Amygdala (tissue), 56 donors: ENCODE data around the gene SCN2A.
"Not testable (repeated sequence)": the region's sequence is repeated elsewhere in the genome, so short reads cannot be mapped to it uniquely, and the experiment has no call there.

Source experiments
- DNase-seq, 56 donors: peaks; one replicate each; lab custom pipeline; 2025; lab: John Stamatoyannopoulos, UW

The SCN2A gene

DNA sequence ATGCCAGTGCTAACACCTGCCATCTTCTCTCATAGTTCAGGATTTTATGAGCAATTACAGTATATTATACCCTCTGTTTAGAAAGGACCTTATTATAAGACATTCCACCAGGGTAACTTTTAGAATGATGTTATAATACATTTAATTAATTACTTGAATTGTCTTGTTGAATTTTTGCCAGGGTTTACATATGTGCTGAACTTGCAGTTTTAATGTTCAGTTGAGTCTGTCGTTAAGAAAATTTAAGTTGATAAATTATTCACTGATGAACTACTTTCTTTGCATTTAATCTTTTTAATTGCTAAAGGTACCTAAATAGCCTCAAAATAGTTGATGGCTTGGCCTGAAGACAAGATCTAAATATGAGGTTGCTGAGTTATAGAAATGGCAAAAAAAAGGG is 68.1 kb downstream of the SCN2A start:
- no peak for DNase-seq

GRCh38 chr2:165311949-165312348 is 72.7 kb downstream of the SCN2A start:
- no peak for DNase-seq

GRCh38 chr2:165312999-165313398 is 73.8 kb downstream of the SCN2A start:
- DNase-seq, result no peak

DNA sequence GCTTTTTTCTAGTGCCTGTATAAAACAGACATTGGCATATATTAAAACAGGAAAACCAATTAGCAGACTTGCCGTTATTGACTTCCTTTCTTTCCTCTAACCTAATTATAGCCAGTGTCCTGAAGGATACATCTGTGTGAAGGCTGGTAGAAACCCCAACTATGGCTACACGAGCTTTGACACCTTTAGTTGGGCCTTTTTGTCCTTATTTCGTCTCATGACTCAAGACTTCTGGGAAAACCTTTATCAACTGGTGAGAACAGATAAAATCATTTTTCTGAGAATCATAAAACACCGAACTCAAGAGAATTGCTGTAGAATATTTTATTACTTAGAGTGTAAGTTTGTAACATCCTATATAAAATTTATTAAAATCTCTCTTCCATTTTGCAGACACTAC is 74.3 kb downstream of the SCN2A start:
- no peak for DNase-seq

GRCh38 chr2:165328272-165328671 is 89.1 kb downstream of the SCN2A start:
- no peak for DNase-seq

DNA sequence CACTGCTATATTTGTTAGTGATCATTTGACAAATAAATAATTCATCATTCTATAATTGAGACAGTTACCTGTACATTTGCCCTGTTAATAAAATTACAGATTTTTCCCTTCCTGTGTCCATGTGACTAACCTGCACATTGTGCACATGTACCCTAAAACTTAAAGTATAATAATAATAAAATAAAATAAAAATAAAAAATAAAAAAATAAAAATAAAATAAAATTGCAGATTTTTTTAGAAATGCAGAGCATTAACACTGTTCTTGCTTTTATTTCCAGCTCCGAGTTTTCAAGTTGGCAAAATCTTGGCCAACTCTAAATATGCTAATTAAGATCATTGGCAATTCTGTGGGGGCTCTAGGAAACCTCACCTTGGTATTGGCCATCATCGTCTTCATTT is 105.1 kb downstream of the SCN2A start:
- not testable (repeated sequence) for DNase-seq

DNA sequence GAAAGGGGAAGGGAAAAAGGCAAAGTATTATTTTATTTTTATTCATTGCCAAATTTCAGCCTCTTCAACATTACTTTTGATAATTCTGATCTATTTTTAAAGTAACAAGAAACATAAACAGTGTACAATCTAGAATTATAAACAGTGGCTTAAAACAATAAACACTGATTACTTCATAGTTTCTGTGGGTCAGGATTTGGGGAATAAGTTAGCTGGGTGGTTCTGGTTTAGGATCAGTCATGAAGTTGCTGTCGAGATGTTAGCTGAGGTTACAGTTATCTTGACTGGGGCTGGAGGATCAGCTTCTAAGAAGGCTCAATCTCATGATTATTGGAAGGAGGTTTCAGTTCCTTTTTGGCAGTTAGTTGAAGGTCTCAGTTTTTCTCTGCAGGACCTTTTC is 109.2 kb downstream of the SCN2A start:
- no peak for DNase-seq

DNA sequence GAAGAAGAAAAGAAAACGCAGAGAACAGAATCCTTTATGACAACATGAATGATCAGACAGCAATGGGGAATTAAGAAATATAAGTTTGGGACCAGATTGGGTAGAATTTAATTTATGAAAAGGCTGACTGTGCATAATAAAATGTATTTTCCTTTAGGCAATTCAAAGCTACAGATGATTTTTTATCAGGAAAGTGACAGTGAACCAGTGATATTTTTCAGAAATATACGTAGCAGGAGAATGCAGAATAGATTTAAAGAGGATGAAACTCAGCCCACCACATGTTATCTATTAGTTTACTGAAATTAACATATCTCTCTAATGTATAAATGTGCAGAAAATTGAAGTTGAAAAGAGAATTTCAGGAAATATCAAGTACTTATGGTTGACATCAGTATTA is 110.0 kb downstream of the SCN2A start:
- no peak for DNase-seq

GRCh38 chr2:165357758-165358157 is 118.5 kb downstream of the SCN2A start:
- DNase-seq, result no peak

GRCh38 chr2:165361514-165361913 is 122.3 kb downstream of the SCN2A start:
- DNase-seq, result no peak

- no peak for DNase-seq
Measured at GRCh38 chr2:165369131-165369897, 130.1 kb downstream of the SCN2A start.

DNA sequence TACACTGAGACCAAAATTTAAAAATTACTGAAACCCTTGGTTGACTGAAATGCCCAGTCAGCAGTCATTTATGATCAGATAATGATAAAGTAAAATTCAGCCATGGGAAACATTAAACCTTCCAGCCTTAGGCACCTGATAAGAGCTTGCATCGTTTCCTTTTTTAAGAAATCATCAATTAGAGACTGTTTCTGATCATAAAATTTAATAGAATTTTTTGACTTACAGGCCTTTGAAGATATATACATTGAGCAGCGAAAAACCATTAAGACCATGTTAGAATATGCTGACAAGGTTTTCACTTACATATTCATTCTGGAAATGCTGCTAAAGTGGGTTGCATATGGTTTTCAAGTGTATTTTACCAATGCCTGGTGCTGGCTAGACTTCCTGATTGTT is 130.7 kb downstream of the SCN2A start:
- DNase-seq, result no peak

- no peak for DNase-seq
Measured at GRCh38 chr2:165371356-165371755, 132.1 kb downstream of the SCN2A start.

DNA sequence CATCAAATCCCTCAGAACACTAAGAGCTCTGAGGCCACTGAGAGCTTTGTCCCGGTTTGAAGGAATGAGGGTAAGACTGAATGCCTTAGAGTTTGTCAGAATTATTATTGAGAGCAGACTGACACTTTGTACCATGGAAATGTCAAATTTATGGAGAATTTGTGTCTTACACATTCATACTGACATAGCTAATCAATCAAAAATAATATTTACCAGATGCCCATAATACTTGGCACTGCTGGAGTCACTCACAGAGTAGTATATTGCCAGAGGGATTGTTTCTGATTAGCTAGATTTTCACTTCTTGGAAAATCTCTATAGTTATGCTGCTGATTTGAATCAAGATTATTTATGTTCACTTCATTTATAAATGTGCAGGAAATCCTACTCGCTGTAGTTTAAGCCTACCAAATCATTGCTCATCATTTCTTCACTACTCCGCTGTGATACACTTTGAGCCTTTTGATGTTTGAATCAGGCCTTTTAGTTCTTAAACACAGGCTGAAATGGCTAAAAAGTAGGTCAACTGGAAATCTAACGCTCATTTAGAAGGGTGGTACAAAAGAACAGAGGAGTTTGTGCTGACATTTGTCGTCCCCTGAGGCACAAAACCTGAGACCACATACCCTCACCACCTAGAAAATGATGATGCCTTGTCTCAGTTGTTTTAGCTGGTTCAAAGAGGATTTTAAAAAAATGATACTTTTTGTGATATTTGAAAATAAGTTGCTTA is 134.2 kb downstream of the SCN2A start:
- DNase-seq, result no peak

- peak in 1 of 56 donors; percentile 2 for DNase-seq
Measured at GRCh38 chr2:165376571-165376975, 137.4 kb downstream of the SCN2A start.

DNA sequence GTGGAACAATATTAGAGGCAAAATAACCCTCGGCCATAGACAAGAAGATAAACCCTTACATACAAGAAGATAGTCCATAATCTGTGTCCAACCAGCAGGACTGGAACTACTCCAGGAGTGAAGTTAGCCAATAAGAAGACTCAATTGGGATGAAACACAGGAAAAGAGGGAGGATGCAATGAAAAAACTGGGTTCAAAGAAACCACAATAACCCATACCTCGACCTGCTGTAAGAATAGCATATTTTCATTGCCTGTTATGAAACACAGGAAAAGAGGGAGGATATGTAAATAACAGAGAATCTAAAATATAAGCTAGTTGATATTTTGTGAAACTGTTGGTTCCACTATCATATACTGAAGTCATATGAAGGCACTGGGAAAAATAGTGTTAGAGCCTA is 143.1 kb downstream of the SCN2A start:
- DNase-seq, result no peak

DNA sequence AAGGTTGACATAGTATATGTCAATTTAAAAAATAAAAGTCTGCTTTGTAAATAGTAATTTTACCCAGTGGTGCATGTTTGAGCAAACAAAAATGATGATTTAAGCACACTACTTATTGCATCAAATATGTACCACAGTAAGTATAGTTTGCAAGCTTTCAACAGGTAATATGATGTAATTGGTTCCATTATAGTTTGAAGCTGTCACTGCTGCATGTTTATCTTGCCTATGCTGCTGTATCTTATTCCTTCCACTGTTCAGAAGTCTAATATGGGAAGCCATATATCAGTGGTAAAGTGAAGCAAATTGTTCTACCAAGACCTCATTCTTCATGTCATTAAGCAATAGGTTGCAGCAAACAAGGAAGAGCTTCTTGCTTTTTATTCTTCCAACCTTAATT is 151.7 kb downstream of the SCN2A start:
- DNase-seq, result no peak

DNA sequence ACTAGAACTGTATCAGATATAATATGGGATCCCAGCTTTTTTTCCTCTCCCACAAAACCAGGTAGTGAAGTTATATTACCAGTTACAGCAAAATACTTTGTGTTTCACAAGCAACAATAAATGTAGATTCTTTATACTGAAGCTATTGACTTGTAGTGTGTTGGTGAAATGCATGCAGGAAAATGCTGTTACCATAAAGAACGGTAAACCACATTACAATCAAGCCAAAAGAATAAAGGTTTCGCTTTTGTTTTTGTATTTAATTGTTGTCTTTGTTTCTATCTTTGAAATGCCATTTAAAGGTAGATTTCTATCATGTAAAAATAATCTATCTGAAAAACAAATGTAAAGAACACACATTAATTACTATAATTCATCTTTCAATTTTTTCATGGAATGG is 152.6 kb downstream of the SCN2A start:
- no peak for DNase-seq

DNA sequence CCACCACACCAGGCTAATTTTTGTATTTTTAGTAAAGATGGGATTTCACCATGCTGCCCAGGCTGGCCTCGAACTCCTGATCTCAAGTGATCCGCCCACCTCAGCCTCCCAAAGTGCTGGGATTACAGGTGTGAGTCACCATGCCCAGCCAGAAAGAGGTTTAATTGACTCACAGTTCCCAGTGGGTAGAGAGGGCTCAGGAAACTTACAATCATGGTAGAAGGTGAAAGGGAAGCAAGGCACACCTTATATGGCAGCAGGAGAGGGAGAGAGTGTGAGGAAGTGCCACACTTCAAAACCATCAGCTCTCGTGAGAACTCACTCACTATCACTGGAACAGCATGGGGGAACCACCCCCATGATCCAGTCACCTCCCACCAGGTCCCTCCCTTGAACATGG is 159.4 kb downstream of the SCN2A start:
- not testable (repeated sequence) for DNase-seq

DNA sequence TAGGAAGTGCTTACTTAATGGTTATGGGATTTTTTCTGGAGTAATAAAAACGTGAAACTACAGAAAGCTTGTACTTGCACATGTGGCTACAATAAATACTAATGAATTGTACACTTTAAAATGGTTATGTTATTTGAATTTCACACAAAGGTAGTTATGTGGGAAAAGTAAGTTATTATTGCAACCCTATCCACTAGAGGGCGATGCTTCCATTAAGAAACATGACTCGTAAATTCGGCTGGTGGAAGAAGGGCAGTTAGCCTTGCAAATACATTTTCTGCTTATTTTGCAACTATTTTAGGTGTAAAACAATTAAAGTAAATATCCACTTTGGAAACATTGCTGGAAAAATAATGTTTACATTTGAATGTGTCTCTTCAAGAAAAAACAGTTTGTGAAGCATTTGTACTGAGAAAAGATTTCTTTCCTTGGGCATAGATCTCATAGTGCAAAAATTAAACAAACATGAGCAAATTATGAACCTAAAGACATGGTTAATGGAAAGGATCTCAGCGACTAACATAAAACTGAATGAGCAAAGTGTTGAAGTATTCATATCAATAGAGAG is 162.2 kb downstream of the SCN2A start:
- peak in 5 of 56 donors; percentile 1 to 55 (median 6) for DNase-seq

DNA sequence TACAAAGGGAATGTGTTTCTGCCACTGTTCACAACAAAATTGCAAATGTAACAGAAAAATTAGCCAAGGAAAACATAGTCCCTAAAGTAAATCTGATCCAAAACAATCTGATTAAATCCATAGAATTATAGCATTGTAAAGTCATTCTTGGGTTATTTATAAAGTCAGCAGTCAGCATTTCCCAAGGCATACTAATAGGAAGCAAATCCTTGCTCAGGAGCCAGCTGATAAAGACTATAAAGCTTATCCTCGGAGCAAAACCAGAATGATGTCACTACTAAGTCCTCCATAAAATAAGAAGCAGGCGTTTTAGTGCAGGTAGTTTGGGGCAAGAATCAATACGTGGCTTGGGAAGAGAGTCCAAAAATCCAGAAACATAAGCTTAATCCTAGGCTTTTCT is 162.9 kb downstream of the SCN2A start:
- DNase-seq, result no peak

- no peak for DNase-seq
Measured at GRCh38 chr2:165406173-165406572, 167.0 kb downstream of the SCN2A start.
